Prostate gland (tissue), 2 donors: ENCODE data around the gene RHBDD3. TPM values are rescaled to one million over a fixed set of nuclear protein-coding genes. Genes with fewer than 3 reads are reported as not detected.

Experiments
- DNase-seq: peaks from one replicate; pipeline ENCODE4 v3.0.0-alpha.2; 2019; ENCODE audit warnings: low spot score
- H3K27ac ChIP-seq, 2 donors: fragments of 200-600 bp; sonication (generic); 2 replicates each; pipeline ENCODE4 v1.5.1; 2017 to 2019
- H3K27me3 ChIP-seq: fragments of 200-600 bp; sonication (generic); replicated peaks from 2 replicates; pipeline ENCODE4 v1.5.1; 2019; ENCODE audit not compliant: insufficient read depth
- H3K36me3 ChIP-seq, 2 donors: fragments of 200-600 bp; sonication (generic); 1 replicate in 1 of 2; 2 replicates in 1 of 2; pipeline versions ENCODE4 v1.5.1 to v1.8.1; 2017 to 2019
- H3K4me1 ChIP-seq: fragments of 200-600 bp; sonication (generic); replicated peaks from 2 replicates; pipeline ENCODE4 v1.5.1; 2019
- H3K4me3 ChIP-seq, 2 donors: fragments of 200-600 bp; sonication (generic); 2 replicates each; pipeline ENCODE4 v1.5.1; 2017 to 2019
- H3K9me3 ChIP-seq: fragments of 200-600 bp; sonication (generic); 2 replicates; pipeline ENCODE4 v1.5.1; 2017
- CTCF ChIP-seq, 4 experiments: fragments of 200-600 bp in 2 of 4; fragments of 450-650 bp in 2 of 4; sonication (generic) in 2 of 4; IDR thresholded peaks; 1 replicate in 3 of 4; 2 replicates in 1 of 4; pipeline ENCODE4 v1.5.1; 2016 to 2019; ENCODE audit warnings: antibody characterized with exemption in 4 of 4, mild to moderate bottlenecking in 2 of 4, moderate library complexity in 2 of 4
- POLR2A ChIP-seq: fragments of 450-650 bp; IDR thresholded peaks from one replicate; pipeline ENCODE4 v1.6.1; 2016; ENCODE audit warnings: antibody characterized with exemption, mild to moderate bottlenecking
- POLR2AphosphoS5 ChIP-seq: sonication (generic); formaldehyde crosslinking; IDR thresholded peaks from one replicate; pipeline ENCODE4 v1.6.1; 2017; ENCODE audit warnings: antibody characterized with exemption
- WGBS: methylation state at CpG from one replicate; pipeline ENCODE4 v1.1.5; 2018; 5-methylcytosine and 5-hydroxymethylcytosine counted together
- intact Hi-C: fragments of 100-400 bp; cut with DNase I; formaldehyde crosslinking; loops from one replicate; pipeline ENCODE4 v1.14.2; 2022
- total RNA-seq, 2 donors: library from RNA; depleted of rRNA; stranded (reverse); fragments of >200 nt; gene quantifications; one replicate each; pipeline ENCODE4 v1.1.0, GENCODE V29; 2016

The RHBDD3 gene
- total RNA-seq, 2 donors from 2014 or later = 66.9 to 74.6 TPM

GRCh38 chr22:29217827-29218757, 49.7 kb downstream of the RHBDD3 start:
- Histone ChIP-seq H3K36me3 (no peaks in the 10 kb centered on the region), H3K27ac (no peak overlapping the region), H3K4me1 (no peaks in the 10 kb centered on the region), H3K27me3 (no peaks in the 10 kb centered on the region), H3K9me3 (no peaks in the 10 kb centered on the region), H3K4me3 (no peak overlapping the region)
- intact Hi-C loops = no loop called here
- no peak for TF ChIP-seq POLR2AphosphoS5
- no peak for TF ChIP-seq CTCF (IDR thresholded peaks at IDR 0.05)
- 76% methylated on average over 13 of the region's 13 CpGs for WGBS
- DNase-seq = no peak

GRCh38 chr22:29216873-29217666, 50.7 kb downstream of the RHBDD3 start:
- Histone ChIP-seq H3K9me3 (no peaks in the 10 kb centered on the region), H3K27me3 (no peaks in the 10 kb centered on the region), H3K4me3 (no peak overlapping the region), H3K27ac (no peak overlapping the region), H3K4me1 (no peaks in the 10 kb centered on the region), H3K36me3 (no peaks in the 10 kb centered on the region)
- WGBS = 58% methylated on average over 14 of the region's 14 CpGs
- intact Hi-C loops = no loop called here
- TF ChIP-seq CTCF (IDR thresholded peaks at IDR 0.05) = no peak
- DNase-seq = no peak

GRCh38 chr22:29216011-29216872, 51.5 kb downstream of the RHBDD3 start:
- no peaks in the 10 kb centered on the region for H3K27me3 ChIP-seq
- no peaks in the 10 kb centered on the region for H3K4me1 ChIP-seq
- no peaks in the 10 kb centered on the region for H3K9me3 ChIP-seq
- no peak overlapping the region for H3K4me3 ChIP-seq
- DNase-seq = no peak
- H3K36me3 ChIP-seq = no peaks in the 10 kb centered on the region
- 78% methylated on average over 14 of the region's 14 CpGs for WGBS
- H3K27ac ChIP-seq = no peak overlapping the region
- TF ChIP-seq POLR2A (no peak), POLR2AphosphoS5 (no peak)
- intact Hi-C loops = no loop called here

GRCh38 chr22:29215012-29215860, 52.5 kb downstream of the RHBDD3 start:
- DNase-seq = no peak
- Histone ChIP-seq H3K4me1 (no peaks in the 10 kb centered on the region), H3K36me3 (no peaks in the 10 kb centered on the region), H3K4me3 (no peak overlapping the region), H3K27me3 (no peaks in the 10 kb centered on the region), H3K9me3 (no peaks in the 10 kb centered on the region), H3K27ac (no peak overlapping the region)
- no peak for TF ChIP-seq POLR2AphosphoS5
- WGBS = 93% methylated on average over 14 of the region's 14 CpGs
- intact Hi-C loops = no loop called here

GRCh38 chr22:29214232-29214631, 53.5 kb downstream of the RHBDD3 start:
- Histone ChIP-seq H3K4me3 (no peak overlapping the region), H3K9me3 (no peaks in the 10 kb centered on the region), H3K27ac (no peak overlapping the region), H3K36me3 (no peaks in the 10 kb centered on the region), H3K27me3 (no peaks in the 10 kb centered on the region), H3K4me1 (no peaks in the 10 kb centered on the region)
- intact Hi-C loops = no loop called here
- TF ChIP-seq POLR2A (no peak), CTCF (IDR thresholded peaks at IDR 0.05) (no peak), POLR2AphosphoS5 (no peak)
- DNase-seq = no peak
- WGBS = 95% methylated on average over 6 of the region's 6 CpGs
